T-cell (primary cell): Measurements from ENCODE around the gene POLR2B. TPM values are rescaled to one million over a fixed set of nuclear protein-coding genes. Genes with fewer than 3 reads are reported as not detected.
"Not testable (repeated sequence)": the region's sequence is repeated elsewhere in the genome, so short reads cannot be mapped to it uniquely, and the experiment has no call there.

Experiments used
- ATAC-seq, 4 experiments: fragments of 200-7000 bp in 3 of 4; fragments of 150-1000 bp in 1 of 4; cut with Tn5 transposase; replicated peaks in 1 of 4; 1 replicate in 3 of 4; 2 replicates in 1 of 4; pipeline ENCODE4 v1.10.0; 2021; ENCODE audit warnings: moderate library complexity in 3 of 4, mild to moderate bottlenecking in 2 of 4, moderate number of reproducible peaks in 1 of 4
- CTCF ChIA-PET, 2 donors: fragments of 300-600 bp; sonication (Branson Sonifier 250); formaldehyde crosslinking; loops; one replicate each; lab custom pipeline; 2022; ENCODE audit warnings: antibody characterized with exemption in 2 of 2; lab: Charles Lee
- POLR2A ChIA-PET, 2 donors: fragments of 300-600 bp; sonication (Branson Sonifier 250); formaldehyde crosslinking; loops; one replicate each; lab custom pipeline; 2022; ENCODE audit warnings: antibody characterized with exemption in 2 of 2; lab: Charles Lee
- DNase-seq, 35 experiments: peaks; one replicate each; pipeline versions ENCODE4 v3.0.0 to v3.0.0-alpha.2; 2013 to 2023
- H3K27ac ChIP-seq: one replicate; pipeline ENCODE4 v1.5.1; 2013; ENCODE audit warnings: low read length
- H3K27me3 ChIP-seq, 2 experiments: replicated peaks in 1 of 2; 1 replicate in 1 of 2; 2 replicates in 1 of 2; pipeline versions ENCODE4 v1.6.1 to v1.7.0; 2013; ENCODE audit warnings: low read length in 1 of 2, mixed read lengths in 1 of 2; ENCODE audit not compliant: control insufficient read depth in 2 of 2, insufficient read depth in 2 of 2; ENCODE audit errors: extremely low read depth in 1 of 2
- H3K36me3 ChIP-seq, 2 donors: 1 replicate in 1 of 2; 2 replicates in 1 of 2; pipeline versions ENCODE4 v1.6.1 to v1.7.0; 2013; ENCODE audit warnings: low read length in 1 of 2; ENCODE audit not compliant: control insufficient read depth in 2 of 2, insufficient read depth in 1 of 2; ENCODE audit errors: extremely low read depth in 1 of 2
- H3K4me1 ChIP-seq, 2 experiments: 1 replicate in 1 of 2; 2 replicates in 1 of 2; pipeline versions ENCODE4 v1.6.1 to v1.7.0; 2013; ENCODE audit warnings: low read length in 2 of 2, mixed read lengths in 1 of 2; ENCODE audit not compliant: insufficient read depth in 2 of 2, control insufficient read depth in 1 of 2; ENCODE audit errors: extremely low read depth in 1 of 2
- H3K4me3 ChIP-seq, 2 donors: 1 replicate in 1 of 2; 2 replicates in 1 of 2; pipeline versions ENCODE4 v1.5.1 to v1.7.0; 2013; ENCODE audit warnings: mild to moderate bottlenecking in 2 of 2, low read length in 1 of 2, moderate library complexity in 1 of 2; ENCODE audit not compliant: control insufficient read depth in 1 of 2; ENCODE audit errors: extremely low read depth in 1 of 2
- H3K9me3 ChIP-seq: 2 replicates; pipeline ENCODE4 v1.7.0; 2013
- H3K27ac Mint-ChIP-seq, 2 donors: one replicate each; pipeline ENCODE4 v1.8.0; 2020 to 2021; ENCODE audit warnings: mild to moderate bottlenecking in 2 of 2, mixed read lengths in 2 of 2
- H3K27me3 Mint-ChIP-seq, 2 donors: one replicate each; pipeline ENCODE4 v1.8.0; 2021 to 2022; ENCODE audit warnings: mixed read lengths in 2 of 2
- H3K36me3 Mint-ChIP-seq: one replicate; pipeline ENCODE4 v1.8.0; 2021; ENCODE audit warnings: mixed read lengths
- H3K4me1 Mint-ChIP-seq, 3 donors: one replicate each; pipeline ENCODE4 v1.8.0; 2020 to 2022; ENCODE audit warnings: mixed read lengths in 3 of 3, mild to moderate bottlenecking in 1 of 3
- H3K4me3 Mint-ChIP-seq, 3 donors: one replicate each; pipeline ENCODE4 v1.8.0; 2020 to 2022; ENCODE audit warnings: mild to moderate bottlenecking in 3 of 3, mixed read lengths in 3 of 3, moderate library complexity in 3 of 3
- H3K9me3 Mint-ChIP-seq, 3 donors: one replicate each; pipeline ENCODE4 v1.8.0; 2020 to 2022; ENCODE audit warnings: mixed read lengths in 3 of 3
- WGBS: methylation state at CpG from one replicate; pipeline ENCODE4 v1.1.5; 2013; ENCODE audit warnings: missing lambda C conversion rate; ENCODE audit not compliant: insufficient coverage; 5-methylcytosine and 5-hydroxymethylcytosine counted together
- total RNA-seq, 35 experiments: library from RNA in 6 of 35; stranded (reverse) in 6 of 35; fragments of 120-200 nt in 1 of 35; gene quantifications; one replicate each; pipeline versions ENCODE4 v1.2.1 to v1.2.4 and lab custom pipeline; 2013 to 2026

The POLR2B gene
- total RNA-seq (100 to 1,000 TPM in 3 of 5 donors, 10 to 100 TPM in 2; 79.4 to 112 (median 106) TPM), total RNA-seq (lab: John Stamatoyannopoulos, UW) (116 to 391 (median 208) reads per million in 29 experiments)
- total RNA-seq (2013): 110 TPM

GRCh38 chr4:56978750-56979303, at the start of gene POLR2B:
TSS of gene POLR2B (plus strand) at chr4:56978896. CDS start at chr4:56978986, 90 bp downstream.
- peak within 1 kb of the TSS; percentile 80 for H3K27ac ChIP-seq
- DNase-seq (peak; percentile 53 to 89 (median 69)), ATAC-seq (peak; percentile 42 to 51 (median 45))
- Mint-ChIP-seq H3K27me3 (no peaks in the 10 kb centered on the region), H3K27ac (peak within 1 kb of the TSS; percentile 98), H3K4me1 (peaks cover 66 to 72% (median 69%) of the 10 kb centered on the region in 3 donors), H3K4me3 (peak within 1 kb of the TSS; percentile 100), H3K9me3 (peaks cover 0 to under 1% (median 0%) of the 10 kb centered on the region in 3 donors), H3K36me3 (peaks cover 21% of the 10 kb centered on the region)
- H3K4me1 ChIP-seq: peaks cover 28 to 59% of the 10 kb centered on the region in 2 experiments
- 0% methylated on average over 26 of the region's 37 CpGs for WGBS
- CTCF ChIA-PET: interaction anchor here (0.5 to 2.0 kb wide), 12 partner anchors 10 to 1082 kb away, joined by 3 to 8 read pairs (median 3); partner anchors contain the start of genes CEP135 (in 1 of the 2) and REST (in 1 of the 2)
- H3K4me3 ChIP-seq: peak within 1 kb of the TSS; percentile 98 to 99
- H3K27me3 ChIP-seq: no peaks in the 10 kb centered on the region
- no peaks in the 10 kb centered on the region for H3K9me3 ChIP-seq
- POLR2A ChIA-PET: interaction anchor here (0.5 to 2.9 kb wide), 10 partner anchors 12 to 591 kb away, joined by 3 to 26 read pairs (median 5); partner anchors contain the start of genes AASDH (in 1 of the 2), PAICS (in 1 of the 2), PPAT (in 1 of the 2) and REST (in 1 of the 2)
- H3K36me3 ChIP-seq: peaks cover 7 to 8% of the 10 kb centered on the region in 2 donors

- Mint-ChIP-seq H3K36me3 (peaks cover 41% of the 10 kb centered on the region), H3K9me3 (no peaks in the 10 kb centered on the region), H3K27me3 (no peaks in the 10 kb centered on the region), H3K27ac (no peak overlapping the region), H3K4me1 (peaks cover 38 to 44% (median 39%) of the 10 kb centered on the region in 3 donors), H3K4me3 (no peak overlapping the region)
- ChIA-PET POLR2A (no interaction called here), CTCF (interaction anchor here in 1 of 2 donors (1.0 kb wide), 1 partner anchor 18 kb away, joined by 5 read pairs; no protein-coding TSS in a partner anchor)
- Histone ChIP-seq H3K9me3 (no peaks in the 10 kb centered on the region), H3K27me3 (no peaks in the 10 kb centered on the region), H3K4me3 (no peak overlapping the region), H3K4me1 (peaks cover 0 to 4% of the 10 kb centered on the region in 2 experiments), H3K27ac (no peak overlapping the region), H3K36me3 (peaks cover 0 to 29% of the 10 kb centered on the region in 2 donors)
- WGBS: 90% methylated on average over 6 of the region's 7 CpGs
- ATAC-seq: no peak
- DNase-seq: no peak
These were observed 48.1 kb upstream of the POLR2B start for GRCh38 chr4:56930638-56931037.

GRCh38 chr4:56931924-56932323, 46.8 kb upstream of the POLR2B start:
- no peak overlapping the region for H3K4me3 ChIP-seq
- CTCF ChIA-PET: interaction anchor here in 1 of 2 donors (0.5 kb wide), 1 partner anchor 98 kb away, joined by 6 read pairs; no protein-coding TSS in a partner anchor
- Mint-ChIP-seq H3K4me3 (no peak overlapping the region), H3K9me3 (no peaks in the 10 kb centered on the region), H3K27me3 (no peaks in the 10 kb centered on the region), H3K27ac (peak overlapping the region; percentile 11 to 52), H3K4me1 (peaks cover 38 to 44% (median 39%) of the 10 kb centered on the region in 3 donors), H3K36me3 (peaks cover 41% of the 10 kb centered on the region)
- POLR2A ChIA-PET: interaction anchor here in 1 of 2 donors (0.7 kb wide), 1 partner anchor 45 kb away, joined by 4 read pairs; the partner anchor contains the start of gene NOA1
- H3K27ac ChIP-seq: no peak overlapping the region
- ATAC-seq (no peak), DNase-seq (no peak)
- WGBS: 100% methylated on average over 2 of the region's 4 CpGs
- H3K27me3 ChIP-seq: no peaks in the 10 kb centered on the region
- peaks cover under 1 to 29% of the 10 kb centered on the region in 2 donors for H3K36me3 ChIP-seq
- H3K9me3 ChIP-seq: no peaks in the 10 kb centered on the region
- peaks cover 0 to 4% of the 10 kb centered on the region in 2 experiments for H3K4me1 ChIP-seq

- Histone ChIP-seq H3K4me1 (no peaks in the 10 kb centered on the region), H3K36me3 (peaks cover 12 to 17% of the 10 kb centered on the region in 2 donors), H3K4me3 (no peak overlapping the region), H3K27ac (no peak overlapping the region), H3K27me3 (no peaks in the 10 kb centered on the region), H3K9me3 (no peaks in the 10 kb centered on the region)
- H3K27me3 Mint-ChIP-seq: no peaks in the 10 kb centered on the region
- ChIA-PET CTCF (no interaction called here), POLR2A (no interaction called here)
- H3K9me3 Mint-ChIP-seq: no peaks in the 10 kb centered on the region
- peak overlapping the region in 1 of 2 donors; percentile 14 for H3K27ac Mint-ChIP-seq
- H3K4me1 Mint-ChIP-seq: peaks cover 13 to 18% (median 16%) of the 10 kb centered on the region in 3 donors
- DNase-seq (no peak), ATAC-seq (no peak)
- peaks cover 29% of the 10 kb centered on the region for H3K36me3 Mint-ChIP-seq
- WGBS: 95% methylated on average over 2 of the region's 6 CpGs
- no peak overlapping the region for H3K4me3 Mint-ChIP-seq
These were observed 41.4 kb upstream of the POLR2B start for GRCh38 chr4:56937262-56937661.

- POLR2A ChIA-PET, H3K27ac ChIP-seq, H3K4me3 Mint-ChIP-seq, H3K4me1 Mint-ChIP-seq, H3K4me1 ChIP-seq, H3K4me3 ChIP-seq, ATAC-seq, H3K9me3 ChIP-seq, H3K27me3 ChIP-seq, DNase-seq, H3K27ac Mint-ChIP-seq, CTCF ChIA-PET, H3K9me3 Mint-ChIP-seq, H3K27me3 Mint-ChIP-seq: not testable (repeated sequence)
- peaks cover 12 to 17% of the 10 kb centered on the region in 2 donors for H3K36me3 ChIP-seq
- H3K36me3 Mint-ChIP-seq: peaks cover 25% of the 10 kb centered on the region
- 100% methylated on average over 4 of the region's 14 CpGs for WGBS
These were observed 38.9 kb upstream of the POLR2B start for GRCh38 chr4:56939826-56940225.

GRCh38 chr4:56940403-56940802, 38.3 kb upstream of the POLR2B start:
- Histone ChIP-seq H3K27me3 (no peaks in the 10 kb centered on the region), H3K4me1 (no peaks in the 10 kb centered on the region), H3K9me3 (no peaks in the 10 kb centered on the region), H3K36me3 (peaks cover 12 to 17% of the 10 kb centered on the region in 2 donors), H3K4me3 (no peak overlapping the region), H3K27ac (no peak overlapping the region)
- DNase-seq (no peak), ATAC-seq (no peak)
- Mint-ChIP-seq H3K9me3 (no peaks in the 10 kb centered on the region), H3K4me3 (no peak overlapping the region), H3K27me3 (no peaks in the 10 kb centered on the region), H3K36me3 (peaks cover 25% of the 10 kb centered on the region), H3K4me1 (peaks cover 0 to 6% (median 1%) of the 10 kb centered on the region in 3 donors), H3K27ac (no peak overlapping the region)
- WGBS: 96% methylated on average over 5 of the region's 12 CpGs
- ChIA-PET POLR2A (no interaction called here), CTCF (no interaction called here)
